ENCODE measurements around the gene PCDH10. TPM values are rescaled to one million over a fixed set of nuclear protein-coding genes. Genes with fewer than 3 reads are reported as not detected.

Gene PCDH10
- polyA plus RNA-seq, 1 of the 3 experiments (the other 2 are of a cell fraction) = 0.02 TPM

GRCh38 chr4:133178956-133179355, 29.9 kb downstream of the PCDH10 start:
- Histone ChIP-seq H3F3A (replicated peaks; ENCODE audit: insufficient read depth) (no peaks in the 10 kb centered on the region), H3K4me3 (ENCODE audit: low read depth in 2 of 2, low read length in 1 of 2) (no peak overlapping the region), H2AFZ (ENCODE audit: low read depth) (no peak overlapping the region), H3K36me3 (replicated peaks in 1 of 2; ENCODE audit: control insufficient read depth in 1 of 2, insufficient read depth in 2 of 2, low read length in 1 of 2) (no peaks in the 10 kb centered on the region), H3K79me2 (ENCODE audit: insufficient read depth) (no peaks in the 10 kb centered on the region), H3K4me2 (no peak overlapping the region), H3K9ac (no peak overlapping the region), H3K4me1 (ENCODE audit: control insufficient read depth in 1 of 2, insufficient read depth in 2 of 2, low read depth in 1 of 2, low read length in 1 of 2) (no peaks in the 10 kb centered on the region; a peak in 1 of 4 replicates), H3K9me3 (peaks cover 4% of the 10 kb centered on the region; the same call in 1 of the 2 replicates), H3K9me2 (no peaks in the 10 kb centered on the region), H3K27ac (ENCODE audit: low read depth in 2 of 2, low read length in 1 of 2) (peak overlapping the region in 1 of 2 experiments; percentile 60; a peak in 1 of 4 replicates), H3K27me3 (ENCODE audit: insufficient read depth) (no peaks in the 10 kb centered on the region; the same call in 1 of the 2 replicates), H4K20me1 (ENCODE audit: insufficient read depth) (no peaks in the 10 kb centered on the region)
- POLR2A ChIA-PET = no interaction called here
- WGBS (ENCODE audit: low lambda C conversion rate) = 42% methylated on average over 2 of the region's 2 CpGs
- TF ChIP-seq JUND (IDR thresholded peaks at IDR 0.05) = no peak
- TF ChIP-seq ZBTB33 (IDR thresholded peaks at IDR 0.05; ENCODE audit: borderline replicate concordance, low read depth) = no peak
- no peak for TF ChIP-seq SIN3A (IDR thresholded peaks at IDR 0.05; ENCODE audit: borderline replicate concordance, low read depth, low read length)
- TF ChIP-seq CHD2 (IDR thresholded peaks at IDR 0.05; ENCODE audit: low read length, partially characterized antibody) = no peak
- no peak for TF ChIP-seq MEF2A (IDR thresholded peaks at IDR 0.05; ENCODE audit: borderline replicate concordance, low read depth)
- no peak for TF ChIP-seq GATA2 (CRISPR knock-in tag; IDR thresholded peaks at IDR 0.05)
- TF ChIP-seq ELF1 (IDR thresholded peaks at IDR 0.05) = no peak
- TF ChIP-seq TEAD4 (IDR thresholded peaks at IDR 0.05; ENCODE audit: borderline replicate concordance, insufficient read depth) = no peak
- no peak for TF ChIP-seq TCF12 (IDR thresholded peaks at IDR 0.05)
- TF ChIP-seq, protein P1, sequence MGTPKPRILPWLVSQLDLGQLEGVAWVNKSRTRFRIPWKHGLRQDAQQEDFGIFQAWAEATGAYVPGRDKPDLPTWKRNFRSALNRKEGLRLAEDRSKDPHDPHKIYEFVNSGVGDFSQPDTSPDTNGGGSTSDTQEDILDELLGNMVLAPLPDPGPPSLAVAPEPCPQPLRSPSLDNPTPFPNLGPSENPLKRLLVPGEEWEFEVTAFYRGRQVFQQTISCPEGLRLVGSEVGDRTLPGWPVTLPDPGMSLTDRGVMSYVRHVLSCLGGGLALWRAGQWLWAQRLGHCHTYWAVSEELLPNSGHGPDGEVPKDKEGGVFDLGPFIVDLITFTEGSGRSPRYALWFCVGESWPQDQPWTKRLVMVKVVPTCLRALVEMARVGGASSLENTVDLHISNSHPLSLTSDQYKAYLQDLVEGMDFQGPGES (IDR thresholded peaks at IDR 0.05; ENCODE audit: low read depth, low read length) = no peak
- no peak for TF ChIP-seq RFX5 (IDR thresholded peaks at IDR 0.05; ENCODE audit: low read length)
- no peak for TF ChIP-seq FOXJ3 (CRISPR knock-in tag; IDR thresholded peaks at IDR 0.05)
- no peak for TF ChIP-seq TAF1 (IDR thresholded peaks at IDR 0.05; ENCODE audit: borderline replicate concordance, low read depth, low read length)
- TF ChIP-seq FOSL2 (IDR thresholded peaks at IDR 0.05; ENCODE audit: borderline replicate concordance, low read depth) = no peak
- CTCF ChIA-PET = interaction anchor here (1.4 kb wide), 1 partner anchor 32 kb away, joined by 4 read pairs; no protein-coding TSS in a partner anchor
- no peak for DNase-seq

DNA sequence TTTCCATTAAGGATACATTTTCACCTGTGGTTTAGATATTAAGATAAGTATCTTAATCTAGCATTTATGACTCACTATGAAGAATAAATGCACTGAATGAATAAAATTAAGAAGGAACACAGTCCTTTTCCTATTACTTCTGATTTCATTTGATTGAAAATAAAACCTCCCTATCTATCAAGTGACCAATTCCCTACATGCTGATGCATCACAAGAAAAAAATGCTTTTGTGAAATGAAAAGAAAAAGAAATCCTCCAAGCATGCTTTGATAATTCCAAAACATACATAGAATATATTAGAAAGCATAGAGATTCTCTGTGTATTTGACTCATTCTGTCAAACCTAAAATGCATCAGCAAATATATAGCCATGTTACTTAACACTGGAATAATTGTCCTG, 37.1 kb downstream of the PCDH10 start:
- H3K4me2 ChIP-seq = no peak overlapping the region
- no peaks in the 10 kb centered on the region for H3K9me2 ChIP-seq
- ChIA-PET POLR2A (no interaction called here), CTCF (no interaction called here)
- no peaks in the 10 kb centered on the region for H4K20me1 ChIP-seq (ENCODE audit: insufficient read depth)
- no peak overlapping the region for H2AFZ ChIP-seq (ENCODE audit: low read depth)
- no peaks in the 10 kb centered on the region for H3K9me3 ChIP-seq
- DNase-seq = no peak
- H3K9ac ChIP-seq = no peak overlapping the region
- H3K4me1 ChIP-seq (ENCODE audit: control insufficient read depth in 1 of 2, insufficient read depth in 2 of 2, low read depth in 1 of 2, low read length in 1 of 2) = no peaks in the 10 kb centered on the region; a peak in 1 of 4 replicates
- no peaks in the 10 kb centered on the region for H3K79me2 ChIP-seq (ENCODE audit: insufficient read depth)
- H3F3A ChIP-seq (replicated peaks; ENCODE audit: insufficient read depth) = no peaks in the 10 kb centered on the region
- peak overlapping the region in 1 of 2 experiments; percentile 55; a peak in 3 of 4 replicates for H3K27ac ChIP-seq (ENCODE audit: low read depth in 2 of 2, low read length in 1 of 2)
- no peaks in the 10 kb centered on the region for H3K27me3 ChIP-seq (ENCODE audit: insufficient read depth)
- TF ChIP-seq ZBTB33 (IDR thresholded peaks at IDR 0.05; ENCODE audit: borderline replicate concordance, low read depth) (no peak), FOXM1 (IDR thresholded peaks at IDR 0.05; ENCODE audit: low read depth) (no peak), ELF1 (IDR thresholded peaks at IDR 0.05) (no peak), GATA2 (CRISPR knock-in tag; IDR thresholded peaks at IDR 0.05) (no peak), CTCF (IDR thresholded peaks at IDR 0.05) (no peak), NFIC (IDR thresholded peaks at IDR 0.05; ENCODE audit: borderline replicate concordance) (no peak), RCOR1 (IDR thresholded peaks at IDR 0.05; ENCODE audit: low read length) (no peak), TEAD4 (IDR thresholded peaks at IDR 0.05; ENCODE audit: borderline replicate concordance, insufficient read depth) (no peak), FOSL2 (IDR thresholded peaks at IDR 0.05; ENCODE audit: borderline replicate concordance, low read depth) (no peak), MAX (IDR thresholded peaks at IDR 0.05; ENCODE audit: low read depth) (no peak), TCF12 (IDR thresholded peaks at IDR 0.05) (no peak), SMC3 (IDR thresholded peaks at IDR 0.05; ENCODE audit: low read depth, low read length) (no peak), MEF2A (IDR thresholded peaks at IDR 0.05; ENCODE audit: borderline replicate concordance, low read depth) (no peak)
- H3K36me3 ChIP-seq (replicated peaks in 1 of 2; ENCODE audit: control insufficient read depth in 1 of 2, insufficient read depth in 2 of 2, low read length in 1 of 2) = no peaks in the 10 kb centered on the region
- H3K4me3 ChIP-seq (ENCODE audit: low read depth in 2 of 2, low read length in 1 of 2) = no peak overlapping the region

Measured in SK-N-SH (cell line).